ENCODE measurements around the gene FRMD7. TPM values are rescaled to one million over a fixed set of nuclear protein-coding genes. Genes with fewer than 3 reads are reported as not detected.

Gene FRMD7
- total and polyA plus RNA-seq, 2 of the 4 experiments (the other 2 are of a cell fraction), result not detected

GRCh38 chrX:132077414-132077813 lies 50.4 kb downstream of the FRMD7 start:
- Histone ChIP-seq H3K56ac (ENCODE audit: extremely low read depth, insufficient read depth, low read length) (no peak overlapping the region), H3K9me1 (ENCODE audit: insufficient read depth, low read length) (no peaks in the 10 kb centered on the region), H3K79me1 (ENCODE audit: low read depth in 1 of 2, low read length in 2 of 2) (no peaks in the 10 kb centered on the region), H3K4me3 (ENCODE audit: insufficient read depth, low read depth, low read length) (no peak overlapping the region), H4K91ac (ENCODE audit: insufficient read depth, low read depth, low read length) (no peak overlapping the region), H4K20me1 (ENCODE audit: insufficient read depth, low read length) (no peaks in the 10 kb centered on the region), H3K4me2 (ENCODE audit: low read depth, low read length) (no peak overlapping the region), H3K36me3 (ENCODE audit: control insufficient read depth, insufficient read depth, low read length) (no peaks in the 10 kb centered on the region), H3K27ac (ENCODE audit: insufficient read depth, low read length) (no peak overlapping the region), H4K5ac (ENCODE audit: low read depth, low read length) (no peak overlapping the region), H2BK120ac (ENCODE audit: low read depth, low read length) (no peak overlapping the region), H2BK15ac (ENCODE audit: low read depth, low read length) (no peak overlapping the region), H2AFZ (replicated peaks; ENCODE audit: low read length, poor library complexity) (no peak overlapping the region), H3K23ac (ENCODE audit: low read depth, low read length) (no peak overlapping the region), H2AK9ac (replicated peaks; ENCODE audit: low read depth, low read length, poor library complexity) (no peak overlapping the region), H3K14ac (replicated peaks; ENCODE audit: low read depth, low read length) (no peak overlapping the region), H4K8ac (ENCODE audit: low read depth in 2 of 2, low read length in 2 of 2) (no peak overlapping the region), H3K9ac (ENCODE audit: low read depth, low read length) (no peak overlapping the region), H3K9me3 (ENCODE audit: control insufficient read depth, insufficient read depth, low read length) (no peaks in the 10 kb centered on the region), H3K4ac (ENCODE audit: low read depth, low read length) (no peak overlapping the region), H2BK5ac (ENCODE audit: low read depth, low read length, poor library complexity, severe bottlenecking) (no peak overlapping the region), H3K4me1 (ENCODE audit: control insufficient read depth, insufficient read depth, low read length) (no peaks in the 10 kb centered on the region), H2BK20ac (ENCODE audit: low read depth, low read length) (no peak overlapping the region), H3K18ac (ENCODE audit: low read depth, low read length) (no peak overlapping the region), H3K27me3 (ENCODE audit: control insufficient read depth, insufficient read depth, low read length) (peaks cover 7% of the 10 kb centered on the region), H2AK5ac (ENCODE audit: low read depth, low read length) (no peak overlapping the region)
- ChIA-PET CTCF (no interaction called here), POLR2A (ENCODE audit: unreplicated experiment) (no interaction called here)
- dilution Hi-C loops (cut with HindIII; ENCODE audit: low sequenced_read_pairs, unreplicated experiment), result no loop called here
- BruUV-seq (replicated peaks), result no TSS peak
- ATAC-seq (ENCODE audit: low read depth), result no peak
- intact Hi-C loops (cut with micrococcal nuclease), result no loop called here
- in situ Hi-C loops (cut with MboI; ENCODE audit: low sequenced_read_pairs), result no loop called here
- TF ChIP-seq CEBPB (IDR thresholded peaks at IDR 0.05; ENCODE audit: low read depth, low read length), result no peak
- no peak for TF ChIP-seq BHLHE40 (IDR thresholded peaks at IDR 0.05; ENCODE audit: low read depth, low read length)
- no peak for TF ChIP-seq RFX5 (IDR thresholded peaks at IDR 0.05; ENCODE audit: low read depth, low read length)
- no peak for TF ChIP-seq FOS (IDR thresholded peaks at IDR 0.05; ENCODE audit: low read depth, low read length)
- TF ChIP-seq POLR2A (IDR thresholded peaks at IDR 0.05; ENCODE audit: low read depth, low read length), result no peak
- TF ChIP-seq CTCF (conservative IDR thresholded peaks at IDR 0.05; ENCODE audit: low read depth, low read length), result no peak
- no peak for TF ChIP-seq NFE2L2 (IDR thresholded peaks at IDR 0.05; ENCODE audit: low read depth, low read length)
- TF ChIP-seq RAD21 (IDR thresholded peaks at IDR 0.05; ENCODE audit: low read length), result no peak
- no peak for TF ChIP-seq MAZ (IDR thresholded peaks at IDR 0.05; ENCODE audit: borderline replicate concordance, low read depth, low read length)
- TF ChIP-seq RCOR1 (IDR thresholded peaks at IDR 0.05; ENCODE audit: insufficient replicate concordance, low read length), result no peak
- no peak for TF ChIP-seq MXI1 (IDR thresholded peaks at IDR 0.05; ENCODE audit: borderline replicate concordance, low read depth, low read length)
- no peak for TF ChIP-seq MAFK (IDR thresholded peaks at IDR 0.05; ENCODE audit: low read depth, low read length)
- no peak for TF ChIP-seq CHD1 (IDR thresholded peaks at IDR 0.05; ENCODE audit: low read depth, low read length)
- TF ChIP-seq USF2 (IDR thresholded peaks at IDR 0.05; ENCODE audit: low read depth, low read length), result no peak
- TF ChIP-seq ELK1 (IDR thresholded peaks at IDR 0.05; ENCODE audit: borderline replicate concordance, low read depth, low read length), result no peak
- no peak for TF ChIP-seq SMC3 (IDR thresholded peaks at IDR 0.05; ENCODE audit: low read depth, low read length)
- no peak for DNase-seq
- no CpG with 5 or more reads among the region's 1 CpG for WGBS, 2 experiments (ENCODE audit: extremely low coverage in 2 of 2, insufficient read length in 1 of 2)

Data from IMR-90 (cell line).